ENCODE results near the gene PRSS2.
"Not testable (repeated sequence)": the region's sequence is repeated elsewhere in the genome, so short reads cannot be mapped to it uniquely, and the experiment has no call there.

The PRSS2 gene

DNA sequence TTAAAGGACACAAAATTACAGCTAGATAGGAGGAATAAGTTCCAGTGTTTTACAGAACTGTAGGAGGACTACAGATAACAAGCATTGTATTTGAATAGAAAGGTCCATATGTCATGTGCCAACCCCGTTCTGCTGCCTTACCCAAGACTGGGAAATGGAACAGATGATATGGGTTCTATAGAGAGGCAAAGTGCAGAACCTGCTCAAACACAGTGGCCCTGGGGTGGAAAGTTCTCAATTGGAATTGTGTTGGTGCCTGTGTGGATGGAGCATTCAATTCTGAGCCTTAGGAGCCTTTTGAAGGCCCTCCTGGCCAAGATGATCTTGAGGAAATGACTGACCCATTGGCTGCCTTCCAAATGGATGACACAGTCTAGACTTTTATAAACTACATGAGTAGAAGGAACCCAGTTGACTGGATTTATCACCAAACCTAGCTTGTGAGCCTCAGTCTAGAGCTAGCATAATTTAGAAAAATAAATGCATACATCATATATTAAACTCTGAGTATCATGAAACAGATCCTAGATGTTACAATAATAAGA lies 25.6 kb upstream of the PRSS2 start:
- TF ChIP-seq CTCF (IDR thresholded peaks at IDR 0.05; ENCODE audit: low read depth, low read length, missing control alignments), result no peak
- no peak overlapping the region for H3K4me3 ChIP-seq (ENCODE audit: low read depth, low read length)
- DNase-seq (ENCODE audit: low read depth), result no peak

DNA sequence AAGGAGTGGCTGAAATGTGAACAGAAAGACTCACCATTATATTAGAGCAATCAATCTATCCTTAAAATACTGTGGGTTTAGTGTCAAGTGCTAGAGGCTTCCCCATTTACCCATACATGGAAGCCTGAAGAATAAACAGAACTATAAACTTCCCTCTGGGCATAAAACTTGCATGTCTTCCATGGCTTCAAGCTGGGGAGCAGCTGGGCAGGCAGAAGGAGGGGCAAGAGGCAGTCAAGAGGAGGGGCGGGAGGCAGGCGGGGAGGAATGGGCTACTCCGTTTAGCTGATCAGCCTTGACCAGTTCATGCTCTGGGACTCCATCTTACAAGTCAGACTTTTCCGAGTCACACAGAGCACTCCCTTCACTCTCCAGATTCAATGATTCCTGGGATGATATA lies 25.0 kb upstream of the PRSS2 start:
- H3K4me3 ChIP-seq (ENCODE audit: low read depth, low read length), result no peak overlapping the region
- TF ChIP-seq CTCF (IDR thresholded peaks at IDR 0.05; ENCODE audit: low read depth, low read length, missing control alignments), result no peak

DNA sequence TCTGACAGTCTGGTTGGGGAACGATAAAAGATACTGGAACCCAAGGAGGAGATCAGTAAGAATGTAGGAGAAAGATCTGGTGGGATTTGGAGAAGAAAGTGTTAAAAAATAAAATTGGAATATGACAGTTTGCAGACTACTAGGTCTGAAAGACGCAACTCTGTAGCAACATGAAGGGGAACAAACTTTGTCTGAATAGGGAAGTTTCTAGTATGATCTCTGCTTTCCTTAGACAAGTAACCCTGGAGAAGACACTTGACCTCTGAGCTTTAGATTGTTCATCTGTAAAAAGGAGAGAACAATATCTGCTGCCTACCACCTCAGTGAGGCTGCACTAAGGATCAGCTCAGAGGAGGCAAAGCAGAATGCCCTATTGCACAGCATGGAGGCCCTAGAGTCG lies 24.5 kb upstream of the PRSS2 start:
- DNase-seq (ENCODE audit: low read depth), result no peak
- no peak overlapping the region for H3K4me3 ChIP-seq (ENCODE audit: low read depth, low read length)
- TF ChIP-seq CTCF (IDR thresholded peaks at IDR 0.05; ENCODE audit: low read depth, low read length, missing control alignments), result no peak

More for the DNA sequence above, 25.0 kb upstream of the PRSS2 start:
- DNase-seq (ENCODE audit: low read depth), result no peak

DNA sequence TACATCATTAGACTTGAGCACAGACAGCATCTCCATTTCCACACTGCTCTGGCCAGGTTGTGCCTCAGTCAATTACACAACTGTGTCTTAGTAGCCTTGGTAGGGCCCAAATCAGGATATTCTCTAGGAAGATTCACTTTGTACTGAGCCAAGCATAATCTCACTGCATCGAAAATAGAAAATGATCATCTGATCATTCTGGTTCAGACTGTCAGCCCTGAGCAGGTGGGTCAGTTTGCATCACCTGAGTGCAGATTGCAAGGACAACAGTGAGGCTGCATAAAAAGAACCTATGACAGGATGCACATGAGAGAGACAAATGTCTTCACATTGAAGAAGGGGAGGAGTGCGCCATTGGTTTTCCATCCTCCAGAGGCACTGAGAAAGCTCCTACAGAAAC lies 22.4 kb upstream of the PRSS2 start:
- not testable (repeated sequence) for DNase-seq (ENCODE audit: low read depth)

DNA sequence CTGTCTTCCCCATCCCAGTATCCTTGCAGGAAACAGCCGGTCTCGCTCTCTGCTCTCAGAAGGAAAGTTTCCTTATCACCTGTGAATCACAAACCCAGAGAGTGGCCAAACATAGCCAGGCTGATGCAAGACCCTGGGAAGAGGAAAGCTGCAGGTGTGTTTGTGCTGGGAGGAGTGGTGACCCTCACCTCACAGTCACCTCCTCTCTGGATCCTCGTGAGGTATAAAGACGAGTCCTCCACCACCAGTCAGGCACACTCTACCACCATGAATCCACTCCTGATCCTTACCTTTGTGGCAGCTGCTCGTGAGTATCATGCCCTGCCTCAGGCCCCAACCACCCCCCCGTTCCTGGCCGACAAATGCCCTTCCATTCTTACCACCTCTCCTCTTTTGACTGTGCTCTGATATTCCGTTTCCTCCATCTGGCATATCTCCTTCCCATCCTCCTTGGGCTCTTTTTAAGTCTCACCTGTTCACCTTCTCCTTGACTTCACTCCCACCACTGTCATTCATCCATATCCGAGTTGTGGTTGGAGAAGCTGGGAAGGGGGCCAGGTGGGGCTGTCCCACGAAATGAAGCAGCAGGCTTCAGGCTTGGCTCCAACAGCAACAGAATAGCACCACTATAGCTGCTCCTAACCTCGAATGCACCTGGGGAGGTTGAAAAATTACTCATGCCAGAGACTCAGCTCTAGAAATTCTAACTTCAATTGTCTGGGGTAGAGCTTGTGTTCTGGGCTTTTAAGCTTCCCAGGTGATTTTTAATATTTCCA lies 21.4 kb upstream of the PRSS2 start, which contains the start of gene PRSS1:
PRSS1 (plus strand) TSS at position 255 of the 776 bp plus-strand sequence; CDS start at position 268, 13 bp downstream.
- no peak for TF ChIP-seq CTCF (IDR thresholded peaks at IDR 0.05; ENCODE audit: low read depth, low read length, missing control alignments)
- H3K4me3 ChIP-seq (ENCODE audit: low read depth, low read length), result no peak within 1 kb of the TSS
- DNase-seq (ENCODE audit: low read depth), result no peak

More for the DNA sequence above, 22.4 kb upstream of the PRSS2 start:
- H3K4me3 ChIP-seq (ENCODE audit: low read depth, low read length), result not testable (repeated sequence)

DNA sequence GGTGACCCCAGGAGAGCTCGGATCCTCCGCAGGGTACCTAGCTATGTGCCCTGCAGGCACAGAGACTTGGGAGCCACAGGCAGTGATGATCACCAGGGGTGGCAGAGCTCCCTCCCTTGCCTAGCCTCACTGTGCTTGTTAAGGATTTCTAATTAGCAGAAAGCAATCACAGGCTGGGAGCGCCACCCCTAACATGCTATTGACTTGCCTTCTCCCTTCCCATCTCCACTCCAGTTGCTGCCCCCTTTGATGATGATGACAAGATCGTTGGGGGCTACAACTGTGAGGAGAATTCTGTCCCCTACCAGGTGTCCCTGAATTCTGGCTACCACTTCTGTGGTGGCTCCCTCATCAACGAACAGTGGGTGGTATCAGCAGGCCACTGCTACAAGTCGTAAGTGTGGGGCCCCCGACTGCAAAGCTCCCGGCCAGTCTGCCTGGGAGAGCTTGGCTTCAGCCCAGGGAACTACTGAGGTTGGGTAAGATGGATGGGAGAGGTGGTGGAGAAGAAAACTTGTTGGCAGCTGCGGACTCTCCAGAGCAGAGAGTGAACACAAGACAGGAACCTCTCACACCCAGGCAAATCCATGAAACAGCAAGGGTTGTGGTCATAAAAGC lies 20.3 kb upstream of the PRSS2 start:
- DNase-seq (ENCODE audit: low read depth), result no peak
- H3K4me3 ChIP-seq (ENCODE audit: low read depth, low read length), result no peak overlapping the region
- TF ChIP-seq CTCF (IDR thresholded peaks at IDR 0.05; ENCODE audit: low read depth, low read length, missing control alignments), result no peak

GRCh38 chr7:142751526-142752175 lies 19.1 kb upstream of the PRSS2 start:
- H3K4me3 ChIP-seq (ENCODE audit: low read depth, low read length); DNase-seq (ENCODE audit: low read depth): not testable (repeated sequence)

Data from GM12864 (cell line).